Rectal smooth muscle tissue (tissue), 1 donor: Measurements from ENCODE around the gene TMEM169.

Experiments
- H3K27ac ChIP-seq: one replicate; pipeline ENCODE4 v1.7.0; 2013; ENCODE audit warnings: low read depth, low read length, inconsistent platforms
- H3K27me3 ChIP-seq: one replicate; pipeline ENCODE4 v1.7.0; 2013; ENCODE audit warnings: low read length; ENCODE audit not compliant: control insufficient read depth, insufficient read depth
- H3K36me3 ChIP-seq: one replicate; pipeline ENCODE4 v1.7.0; 2013; ENCODE audit warnings: low read length; ENCODE audit not compliant: control insufficient read depth, insufficient read depth
- H3K4me1 ChIP-seq: one replicate; pipeline ENCODE4 v1.7.0; 2013; ENCODE audit warnings: low read length; ENCODE audit not compliant: control insufficient read depth, insufficient read depth
- H3K4me3 ChIP-seq: one replicate; pipeline ENCODE4 v1.7.0; 2013; ENCODE audit warnings: low read length
- H3K9ac ChIP-seq: one replicate; pipeline ENCODE4 v1.7.0; 2013; ENCODE audit warnings: low read length

The TMEM169 gene

GRCh38 chr2:216092646-216093045, 10.9 kb downstream of the TMEM169 start:
- no peak overlapping the region for H3K4me3 ChIP-seq
- H3K27me3 ChIP-seq = no peaks in the 10 kb centered on the region
- no peak overlapping the region for H3K27ac ChIP-seq
- no peaks in the 10 kb centered on the region for H3K36me3 ChIP-seq
- H3K9ac ChIP-seq = no peak overlapping the region
- no peaks in the 10 kb centered on the region for H3K4me1 ChIP-seq

GRCh38 chr2:216094701-216095100, 13.0 kb downstream of the TMEM169 start:
- Histone ChIP-seq H3K27ac (no peak overlapping the region), H3K4me1 (no peaks in the 10 kb centered on the region), H3K36me3 (no peaks in the 10 kb centered on the region), H3K4me3 (no peak overlapping the region), H3K27me3 (no peaks in the 10 kb centered on the region), H3K9ac (no peak overlapping the region)

- no peak overlapping the region for H3K9ac ChIP-seq
- no peaks in the 10 kb centered on the region for H3K27me3 ChIP-seq
- no peaks in the 10 kb centered on the region for H3K4me1 ChIP-seq
- no peaks in the 10 kb centered on the region for H3K36me3 ChIP-seq
- no peak overlapping the region for H3K27ac ChIP-seq
- no peak overlapping the region for H3K4me3 ChIP-seq
Observed at GRCh38 chr2:216098421-216099334, 17.0 kb downstream of the TMEM169 start.

- H3K36me3 ChIP-seq = no peaks in the 10 kb centered on the region
- H3K4me3 ChIP-seq = no peak overlapping the region
- H3K27ac ChIP-seq = no peak overlapping the region
- no peak overlapping the region for H3K9ac ChIP-seq
- no peaks in the 10 kb centered on the region for H3K27me3 ChIP-seq
- no peaks in the 10 kb centered on the region for H3K4me1 ChIP-seq
Observed at GRCh38 chr2:216101109-216101508, 19.4 kb downstream of the TMEM169 start.

GRCh38 chr2:216103213-216103612, 21.5 kb downstream of the TMEM169 start:
- Histone ChIP-seq H3K4me1 (no peaks in the 10 kb centered on the region), H3K27ac (no peak overlapping the region), H3K9ac (no peak overlapping the region), H3K27me3 (no peaks in the 10 kb centered on the region), H3K36me3 (no peaks in the 10 kb centered on the region), H3K4me3 (no peak overlapping the region)

GRCh38 chr2:216104691-216105090, 23.0 kb downstream of the TMEM169 start:
- Histone ChIP-seq H3K27me3 (no peaks in the 10 kb centered on the region), H3K4me1 (peaks cover under 1% of the 10 kb centered on the region), H3K36me3 (no peaks in the 10 kb centered on the region), H3K27ac (no peak overlapping the region), H3K4me3 (no peak overlapping the region), H3K9ac (no peak overlapping the region)

GRCh38 chr2:216107320-216107719, 25.6 kb downstream of the TMEM169 start:
- H3K4me3 ChIP-seq = no peak overlapping the region
- H3K4me1 ChIP-seq = peaks cover 8% of the 10 kb centered on the region
- peaks cover 2% of the 10 kb centered on the region for H3K36me3 ChIP-seq
- H3K27ac ChIP-seq = no peak overlapping the region
- no peak overlapping the region for H3K9ac ChIP-seq
- no peaks in the 10 kb centered on the region for H3K27me3 ChIP-seq

- H3K36me3 ChIP-seq = peaks cover 2% of the 10 kb centered on the region
- H3K27ac ChIP-seq = no peak overlapping the region
- no peaks in the 10 kb centered on the region for H3K27me3 ChIP-seq
- H3K9ac ChIP-seq = no peak overlapping the region
- H3K4me1 ChIP-seq = peaks cover 8% of the 10 kb centered on the region
- H3K4me3 ChIP-seq = no peak overlapping the region
Observed at GRCh38 chr2:216107760-216108159, 26.0 kb downstream of the TMEM169 start.

GRCh38 chr2:216108310-216108966, 26.7 kb downstream of the TMEM169 start:
- no peaks in the 10 kb centered on the region for H3K27me3 ChIP-seq
- H3K36me3 ChIP-seq = peaks cover 2% of the 10 kb centered on the region
- H3K27ac ChIP-seq = peak overlapping the region; percentile 17
- no peak overlapping the region for H3K9ac ChIP-seq
- H3K4me1 ChIP-seq = peaks cover 8% of the 10 kb centered on the region
- peak overlapping the region; percentile 42 for H3K4me3 ChIP-seq

GRCh38 chr2:216108967-216109921, 27.5 kb downstream of the TMEM169 start, which contains the start of gene XRCC5:
TSS of gene XRCC5 (plus strand) at chr2:216109348. CDS start at chr2:216109437, 89 bp downstream.
- Histone ChIP-seq H3K4me3 (peak within 1 kb of the TSS; percentile 98), H3K4me1 (peaks cover 8% of the 10 kb centered on the region), H3K9ac (peak within 1 kb of the TSS; percentile 98), H3K27ac (peak within 1 kb of the TSS; percentile 93), H3K27me3 (no peaks in the 10 kb centered on the region), H3K36me3 (peaks cover 6% of the 10 kb centered on the region)

- Histone ChIP-seq H3K27ac (peak overlapping the region; percentile 93), H3K36me3 (peaks cover 6% of the 10 kb centered on the region), H3K4me1 (peaks cover 11% of the 10 kb centered on the region), H3K9ac (no peak overlapping the region), H3K4me3 (peak overlapping the region; percentile 98), H3K27me3 (no peaks in the 10 kb centered on the region)
Observed at GRCh38 chr2:216109962-216110614, 28.4 kb downstream of the TMEM169 start.
